Mucosa of rectum (tissue), 2 donors: Measurements from ENCODE around the gene KLF7.
"Not testable (repeated sequence)": the region's sequence is repeated elsewhere in the genome, so short reads cannot be mapped to it uniquely, and the experiment has no call there.

Source experiments
- H3K27ac ChIP-seq, 2 donors: one replicate each; pipeline ENCODE4 v1.7.0; 2013; ENCODE audit warnings: inconsistent platforms in 2 of 2, low read depth in 2 of 2, low read length in 2 of 2
- H3K27me3 ChIP-seq, 2 donors: one replicate each; pipeline ENCODE4 v1.7.0; 2013; ENCODE audit warnings: low read length in 2 of 2; ENCODE audit not compliant: control insufficient read depth in 2 of 2, insufficient read depth in 2 of 2
- H3K36me3 ChIP-seq, 2 donors: one replicate each; pipeline ENCODE4 v1.7.0; 2013; ENCODE audit warnings: low read length in 2 of 2; ENCODE audit not compliant: control insufficient read depth in 2 of 2, insufficient read depth in 2 of 2
- H3K4me1 ChIP-seq, 2 donors: one replicate each; pipeline ENCODE4 v1.7.0; 2013; ENCODE audit warnings: low read length in 2 of 2, mild to moderate bottlenecking in 1 of 2; ENCODE audit not compliant: control insufficient read depth in 2 of 2, insufficient read depth in 2 of 2
- H3K4me3 ChIP-seq, 2 donors: one replicate each; pipeline ENCODE4 v1.7.0; 2013; ENCODE audit warnings: low read length in 2 of 2
- H3K9ac ChIP-seq, 2 donors: one replicate each; pipeline ENCODE4 v1.7.0; 2013; ENCODE audit warnings: low read length in 2 of 2, low read depth in 1 of 2, mild to moderate bottlenecking in 1 of 2
- H3K9me3 ChIP-seq, 2 donors: one replicate each; pipeline ENCODE4 v1.7.0; 2013; ENCODE audit warnings: low read length in 2 of 2; ENCODE audit not compliant: control insufficient read depth in 2 of 2
- donor health status: healthy.
- donor health status: Normal muscosa, but diverticular disease.

The KLF7 gene

DNA sequence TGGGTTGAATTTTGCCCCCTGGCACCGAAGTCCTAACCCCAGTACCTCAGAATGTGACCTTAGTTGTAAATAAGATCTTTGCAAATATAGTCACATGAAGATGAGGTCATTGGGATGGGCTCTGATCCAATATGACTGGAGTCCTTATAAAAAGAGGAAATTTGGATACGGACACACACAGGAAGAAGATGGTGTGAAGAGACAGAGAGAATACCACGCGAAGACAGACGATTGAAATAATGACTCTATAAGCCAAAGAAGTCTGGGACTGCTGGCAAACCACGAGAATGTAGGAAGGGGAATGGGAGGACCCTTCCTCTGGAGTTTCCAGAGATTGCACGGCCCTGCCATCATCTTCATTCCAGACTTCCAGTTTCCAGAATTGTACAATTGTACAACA is 127.9 kb downstream of the KLF7 start:
- Histone ChIP-seq H3K36me3 (no peaks in the 10 kb centered on the region), H3K9ac (no peak overlapping the region), H3K27me3 (no peaks in the 10 kb centered on the region), H3K9me3 (no peaks in the 10 kb centered on the region), H3K4me3 (no peak overlapping the region), H3K4me1 (no peaks in the 10 kb centered on the region), H3K27ac (no peak overlapping the region)

DNA sequence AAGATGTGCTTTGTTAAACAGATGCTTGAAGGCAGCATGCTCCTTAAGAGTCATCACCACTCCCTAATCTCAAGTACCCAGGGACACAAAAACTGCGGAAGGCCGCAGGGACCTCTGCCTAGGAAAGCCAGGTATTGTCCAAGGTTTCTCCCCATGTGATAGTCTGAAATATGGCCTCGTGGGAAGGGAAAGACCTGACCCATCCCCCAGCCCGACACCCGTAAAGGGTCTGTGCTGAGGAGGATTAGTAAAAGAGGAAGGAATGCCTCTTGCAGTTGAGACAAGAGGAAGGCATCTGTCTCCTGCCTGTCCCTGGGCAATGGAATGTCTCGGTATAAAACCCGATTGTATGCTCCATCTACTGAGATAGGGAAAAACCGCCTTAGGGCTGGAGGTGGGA is 128.7 kb downstream of the KLF7 start:
- H3K9me3 ChIP-seq, H3K9ac ChIP-seq, H3K27ac ChIP-seq, H3K36me3 ChIP-seq, H3K27me3 ChIP-seq, H3K4me3 ChIP-seq, H3K4me1 ChIP-seq: not testable (repeated sequence)

- H3K9ac ChIP-seq = no peak overlapping the region
- no peak overlapping the region for H3K27ac ChIP-seq
- H3K4me3 ChIP-seq = no peak overlapping the region
- no peaks in the 10 kb centered on the region for H3K9me3 ChIP-seq
- no peaks in the 10 kb centered on the region for H3K27me3 ChIP-seq
- no peaks in the 10 kb centered on the region for H3K36me3 ChIP-seq
- no peaks in the 10 kb centered on the region for H3K4me1 ChIP-seq
Observed at GRCh38 chr2:207035875-207036274, 129.9 kb downstream of the KLF7 start.

DNA sequence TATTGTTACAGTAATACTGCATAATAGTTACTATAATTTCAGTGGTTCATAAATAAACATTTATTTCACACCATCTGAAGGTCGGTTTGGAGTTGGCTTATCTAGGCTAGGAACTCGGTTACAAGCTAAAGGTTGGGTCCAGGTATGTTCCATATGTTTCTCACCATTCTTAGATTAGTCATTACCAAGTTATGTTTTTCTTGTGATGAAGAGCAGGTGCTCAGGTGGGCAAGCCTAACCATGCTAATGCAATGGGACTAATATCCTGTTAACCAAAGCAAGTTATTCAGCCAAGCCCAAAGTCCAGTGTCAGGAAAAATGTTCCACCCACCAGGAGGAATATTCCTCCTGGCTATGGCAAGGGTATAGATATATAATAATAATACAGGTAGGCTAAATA is 133.3 kb downstream of the KLF7 start:
- Histone ChIP-seq H3K9ac (no peak overlapping the region), H3K4me3 (no peak overlapping the region), H3K27me3 (no peaks in the 10 kb centered on the region), H3K4me1 (no peaks in the 10 kb centered on the region), H3K9me3 (no peaks in the 10 kb centered on the region), H3K36me3 (no peaks in the 10 kb centered on the region), H3K27ac (no peak overlapping the region)
